NCI-H82 (cell line): ENCODE data around the gene ZBTB16.

Experiments used
- DNase-seq: peaks from one replicate; lab custom pipeline; 2025; lab: John Stamatoyannopoulos, UW

Gene ZBTB16

DNA sequence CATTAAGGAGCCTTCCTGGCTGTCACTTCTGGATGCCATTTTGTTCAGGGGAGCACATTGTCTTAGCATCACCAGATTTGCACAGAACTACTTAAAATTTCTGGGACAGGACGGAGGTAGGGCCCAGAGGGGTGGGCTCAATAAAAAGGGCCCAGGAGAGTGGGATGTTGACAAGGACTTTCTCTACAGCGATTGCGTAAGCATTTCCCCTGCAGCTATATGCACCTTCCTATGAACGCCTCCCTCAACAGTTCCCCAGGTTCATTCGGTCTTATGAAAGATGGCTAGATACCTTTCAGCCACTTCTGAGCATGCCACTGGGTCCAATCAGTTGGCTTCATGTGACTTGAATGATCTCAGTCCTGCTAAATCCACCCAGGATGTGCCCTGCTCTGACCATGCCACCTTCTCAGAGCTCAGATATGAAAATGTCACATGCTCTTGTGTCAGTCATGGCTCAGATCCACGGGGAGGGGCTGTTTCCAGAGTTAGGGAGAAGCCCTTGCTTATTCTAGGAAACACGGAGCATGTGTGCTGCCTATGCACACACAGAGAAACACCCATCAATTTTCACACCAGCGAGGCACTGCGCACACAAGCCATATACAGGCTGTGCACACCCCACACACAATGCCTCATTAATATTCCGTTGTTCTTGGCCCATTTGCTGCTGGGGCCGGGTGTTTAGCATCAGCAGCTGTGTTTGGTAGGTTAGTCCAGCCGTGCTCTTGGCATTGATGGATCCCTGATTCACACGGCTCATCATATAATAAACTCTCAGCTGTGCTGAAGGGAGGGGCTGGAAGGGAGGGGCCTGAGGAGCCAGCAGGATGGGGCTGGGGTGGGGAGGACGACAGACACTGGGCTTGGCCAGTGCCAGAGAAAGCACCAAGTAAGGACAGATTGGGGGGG lies 184.2 kb downstream of the ZBTB16 start:
- peak; percentile 98 for DNase-seq

DNA sequence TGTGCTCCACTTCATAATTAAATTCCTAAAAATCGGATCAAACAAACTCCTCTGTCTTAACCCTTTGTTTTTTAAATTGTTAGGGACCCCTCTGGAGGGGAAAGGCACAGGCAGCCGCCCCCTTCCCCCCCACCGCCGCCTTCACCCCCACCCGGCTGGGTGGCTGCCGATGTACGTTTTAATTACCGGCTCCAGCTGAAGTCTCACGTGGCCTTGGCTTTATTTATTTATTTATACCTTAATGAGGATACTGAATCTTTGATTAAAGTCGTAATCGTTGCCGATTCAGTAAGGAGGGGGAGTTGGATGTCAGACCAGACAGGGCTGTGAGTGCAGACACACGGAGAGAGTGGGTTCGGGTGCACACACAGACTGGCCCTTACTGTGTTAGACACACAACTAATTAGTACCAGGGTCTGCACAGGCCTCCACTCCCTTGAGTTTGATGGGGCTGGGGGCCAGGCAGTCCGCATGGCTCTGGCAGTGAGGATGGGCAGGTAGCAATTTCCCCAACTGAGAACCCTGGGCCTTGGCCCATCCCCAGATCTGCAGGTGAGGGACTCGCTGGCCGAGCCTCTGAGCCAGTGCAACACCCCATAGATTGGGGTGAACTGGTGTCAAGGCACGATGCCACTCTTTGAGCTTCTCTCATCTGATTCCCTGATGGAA lies 185.3 kb downstream of the ZBTB16 start:
- peak; percentile 57 for DNase-seq

DNA sequence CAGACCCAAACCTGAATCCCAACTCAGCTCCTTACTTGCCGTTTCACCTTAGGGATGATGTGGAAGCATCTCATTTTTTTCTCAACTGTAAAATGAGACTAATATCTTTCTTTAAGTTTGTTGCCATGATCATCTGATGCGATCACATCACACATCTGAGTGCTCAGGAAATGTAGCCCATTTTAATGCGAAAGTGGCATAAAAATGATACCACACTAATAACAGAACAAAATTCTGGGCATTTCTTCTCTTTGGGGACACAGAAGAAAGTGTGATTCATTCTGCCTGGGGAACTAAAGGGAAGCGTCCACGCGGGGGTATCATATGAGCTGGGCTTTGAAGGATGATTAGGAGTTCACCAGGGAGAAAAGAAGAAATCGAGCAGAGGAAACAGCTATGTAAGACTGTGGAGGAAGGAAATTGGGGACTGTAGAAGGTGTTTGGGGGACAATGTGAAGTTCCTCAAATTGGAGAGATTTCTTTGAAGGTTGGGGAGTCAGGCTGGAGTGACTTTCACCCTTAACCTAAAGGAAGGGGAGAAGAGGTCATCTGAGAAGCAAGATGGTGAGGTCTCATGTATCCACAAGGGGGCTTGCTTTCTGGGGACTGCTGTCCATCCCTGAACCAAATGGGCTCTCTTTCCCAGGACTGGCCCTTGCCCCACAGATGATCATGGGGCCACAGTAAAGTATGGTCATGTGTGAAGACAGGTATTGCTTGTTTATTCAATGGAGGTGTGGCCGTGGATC lies 187.0 kb downstream of the ZBTB16 start:
- DNase-seq: no peak

DNA sequence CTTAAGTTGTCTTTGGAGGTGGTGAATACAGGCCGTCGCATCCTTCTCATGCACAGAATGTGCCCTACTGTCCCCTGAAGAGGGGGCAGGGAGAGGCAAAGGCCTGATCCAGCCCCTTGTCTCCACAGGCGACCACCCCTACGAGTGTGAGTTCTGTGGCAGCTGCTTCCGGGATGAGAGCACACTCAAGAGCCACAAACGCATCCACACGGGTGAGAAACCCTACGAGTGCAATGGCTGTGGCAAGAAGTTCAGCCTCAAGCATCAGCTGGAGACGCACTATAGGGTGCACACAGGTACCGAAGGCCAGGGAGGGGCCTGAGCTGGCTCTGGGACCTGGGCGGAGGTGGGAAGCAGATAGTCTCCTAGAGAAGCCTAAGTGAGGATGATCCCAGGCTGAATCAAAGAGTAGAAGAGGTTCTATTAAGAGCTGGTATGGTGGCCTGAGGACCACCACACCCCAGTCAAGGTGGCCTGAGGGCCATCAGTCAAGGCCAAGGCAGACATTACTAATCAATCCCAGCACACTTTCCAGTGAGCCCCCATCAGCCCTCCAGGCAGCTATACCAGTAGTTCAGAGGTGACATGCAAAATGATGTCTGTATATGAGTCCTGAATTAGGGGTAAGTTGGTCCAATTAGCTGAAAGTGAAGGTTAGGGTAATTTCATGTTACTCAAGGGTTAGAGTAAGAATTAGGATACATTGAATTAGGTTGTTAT lies 187.7 kb downstream of the ZBTB16 start:
- DNase-seq: no peak

DNA sequence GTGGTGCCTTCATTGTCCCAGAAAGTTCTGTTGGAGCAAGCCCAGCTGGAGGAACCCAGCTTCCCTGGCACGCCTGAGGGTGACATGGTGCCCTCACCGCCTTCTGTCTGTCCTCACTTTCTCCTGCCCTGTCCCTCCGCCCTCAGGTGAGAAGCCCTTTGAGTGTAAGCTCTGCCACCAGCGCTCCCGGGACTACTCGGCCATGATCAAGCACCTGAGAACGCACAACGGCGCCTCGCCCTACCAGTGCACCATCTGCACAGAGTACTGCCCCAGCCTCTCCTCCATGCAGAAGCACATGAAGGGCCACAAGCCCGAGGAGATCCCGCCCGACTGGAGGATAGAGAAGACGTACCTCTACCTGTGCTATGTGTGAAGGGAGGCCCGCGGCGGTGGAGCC lies 190.7 kb downstream of the ZBTB16 start:
- DNase-seq: no peak

DNA sequence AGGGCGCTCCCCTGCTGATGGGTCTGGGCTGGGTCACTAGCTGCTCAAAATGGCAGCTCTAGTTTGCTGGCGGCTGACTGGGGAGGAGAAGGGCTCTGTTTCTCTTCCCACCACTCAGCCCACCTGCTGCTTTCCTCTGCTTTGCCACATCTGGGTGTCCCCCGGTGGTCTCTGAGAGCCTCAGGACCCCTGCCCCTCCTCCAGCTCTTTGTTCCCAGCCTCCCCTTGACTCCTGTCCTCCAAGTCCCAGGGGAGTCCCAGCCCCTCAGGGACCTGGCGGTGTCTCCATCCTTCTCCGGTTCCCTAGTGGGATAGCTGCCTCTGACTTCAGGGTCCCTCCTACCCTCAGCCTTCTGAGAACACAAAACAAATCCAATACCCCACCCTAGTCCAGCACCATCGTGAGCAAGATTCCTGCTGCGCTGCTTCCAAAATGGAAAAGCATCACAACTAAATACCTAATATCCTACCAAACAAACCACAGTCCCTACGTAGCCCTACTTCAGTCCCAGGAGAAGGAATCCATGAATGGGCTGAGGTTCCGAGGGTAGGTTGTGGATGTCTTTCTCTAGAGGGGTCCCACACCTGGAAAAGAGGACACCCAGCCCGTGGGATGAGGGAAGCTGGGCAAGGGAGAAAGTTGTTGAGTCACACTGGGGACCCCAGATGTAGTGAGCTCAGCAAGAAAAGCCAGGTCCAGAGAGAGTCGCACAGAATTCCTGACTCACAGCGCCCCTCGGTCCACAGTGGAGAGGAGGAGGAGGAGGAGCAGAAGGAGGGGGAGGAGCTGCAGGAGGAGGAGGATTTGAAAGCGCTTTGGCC lies 191.7 kb downstream of the ZBTB16 start:
- peak; percentile 8 for DNase-seq

DNA sequence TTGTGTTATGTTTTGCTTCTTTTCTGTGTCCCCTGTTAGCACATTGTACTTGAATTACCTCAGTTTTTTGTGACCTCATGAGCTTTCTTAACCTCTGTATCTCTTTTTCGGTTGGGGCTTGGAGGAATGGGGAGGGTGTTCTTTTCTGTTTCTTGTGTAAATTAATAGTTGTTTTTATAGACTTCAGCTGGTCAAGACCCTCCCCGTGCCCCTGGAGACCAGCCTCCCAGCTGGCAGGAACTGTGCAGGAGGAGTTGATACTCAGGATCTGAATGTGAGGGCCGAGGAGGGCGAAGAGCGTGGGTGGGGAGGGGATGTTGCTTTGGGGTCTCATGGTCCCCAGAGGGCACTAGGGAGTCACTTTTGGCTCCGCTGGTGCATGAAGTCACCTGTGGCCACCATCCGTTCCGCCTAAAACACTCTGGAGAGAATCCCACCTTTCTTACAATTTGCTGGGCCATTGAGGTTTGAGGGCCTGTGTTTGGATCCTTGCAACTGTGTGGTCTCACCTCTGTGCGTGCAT lies 192.4 kb downstream of the ZBTB16 start:
- DNase-seq: peak; percentile 36

DNA sequence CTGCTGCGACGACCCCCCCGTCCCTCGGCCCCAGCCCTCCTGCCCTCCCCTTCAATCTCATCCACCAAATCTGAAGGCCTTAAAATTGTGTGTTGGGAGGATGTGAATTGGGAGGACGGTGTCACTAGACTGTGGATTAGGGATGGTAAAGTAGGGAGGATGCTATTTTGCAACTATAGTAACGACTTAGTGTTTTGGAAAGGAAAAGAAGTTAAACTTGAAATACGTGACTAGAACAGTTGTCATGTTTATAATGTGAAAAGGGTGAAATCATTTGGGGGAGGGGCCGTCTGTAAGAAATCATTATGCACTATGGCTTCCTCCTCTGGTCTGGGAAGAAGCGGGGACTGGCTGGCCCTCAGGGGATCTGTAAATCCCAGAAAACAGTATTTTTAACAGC lies 193.3 kb downstream of the ZBTB16 start:
- DNase-seq: no peak

DNA sequence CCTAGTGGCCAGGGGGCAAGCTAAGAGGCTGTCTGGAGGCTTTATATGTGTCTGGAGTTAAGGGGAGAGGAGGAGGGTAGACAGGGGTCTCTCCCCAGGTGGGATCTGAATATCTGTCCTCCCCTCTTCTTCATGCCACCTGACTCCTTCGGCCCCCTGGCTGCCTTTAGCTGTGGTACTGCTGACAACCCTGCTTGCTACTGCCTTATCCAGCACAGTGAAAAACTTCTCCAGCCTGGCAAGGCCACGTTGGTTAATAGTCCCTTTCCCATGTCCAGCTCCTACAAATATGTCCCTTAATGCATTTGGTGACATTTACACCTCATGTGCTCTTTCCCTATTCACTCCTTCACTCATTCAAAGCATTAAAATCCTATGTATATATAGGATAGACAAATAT lies 194.3 kb downstream of the ZBTB16 start:
- no peak for DNase-seq

DNA sequence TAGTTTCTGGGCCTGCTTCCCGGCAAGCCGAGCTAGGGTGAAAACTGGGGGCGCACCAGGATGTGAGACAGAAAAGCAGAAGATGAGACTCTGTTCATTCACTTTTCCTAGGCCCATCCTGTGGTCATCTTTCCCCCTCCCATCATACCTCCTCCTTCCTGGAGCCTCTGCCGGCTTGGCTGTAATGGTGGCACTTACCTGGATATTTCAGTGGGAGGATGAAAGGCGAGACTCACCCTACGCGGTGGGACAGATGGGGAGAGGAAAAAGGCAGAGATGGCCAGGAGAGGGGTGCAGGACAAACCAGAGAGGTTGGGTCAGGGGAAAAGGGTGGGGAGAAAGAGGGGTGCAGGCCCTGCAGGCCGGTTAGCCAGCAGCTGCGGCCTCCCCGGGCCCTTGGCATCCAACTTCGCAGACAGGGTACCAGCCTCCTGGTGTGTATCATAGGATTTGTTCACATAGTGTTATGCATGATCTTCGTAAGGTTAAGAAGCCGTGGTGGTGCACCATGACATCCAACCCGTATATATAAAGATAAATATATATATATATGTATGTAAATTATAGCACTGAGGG lies 195.1 kb downstream of the ZBTB16 start:
- no peak for DNase-seq

DNA sequence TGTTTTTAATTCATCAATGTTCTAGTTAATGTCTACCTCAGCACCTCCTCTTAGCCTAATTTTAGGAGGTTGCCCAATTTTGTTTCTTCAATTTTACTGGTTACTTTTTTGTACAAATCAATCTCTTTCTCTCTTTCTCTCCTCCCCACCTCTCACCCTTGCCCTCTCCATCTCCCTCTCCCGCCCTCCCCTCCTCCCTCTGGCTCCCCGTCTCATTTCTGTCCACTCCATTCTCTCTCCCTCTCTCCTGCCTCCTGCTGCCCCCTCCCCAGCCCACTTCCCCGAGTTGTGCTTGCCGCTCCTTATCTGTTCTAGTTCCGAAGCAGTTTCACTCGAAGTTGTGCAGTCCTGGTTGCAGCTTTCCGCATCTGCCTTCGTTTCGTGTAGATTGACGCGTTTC lies 195.8 kb downstream of the ZBTB16 start:
- no peak for DNase-seq

DNA sequence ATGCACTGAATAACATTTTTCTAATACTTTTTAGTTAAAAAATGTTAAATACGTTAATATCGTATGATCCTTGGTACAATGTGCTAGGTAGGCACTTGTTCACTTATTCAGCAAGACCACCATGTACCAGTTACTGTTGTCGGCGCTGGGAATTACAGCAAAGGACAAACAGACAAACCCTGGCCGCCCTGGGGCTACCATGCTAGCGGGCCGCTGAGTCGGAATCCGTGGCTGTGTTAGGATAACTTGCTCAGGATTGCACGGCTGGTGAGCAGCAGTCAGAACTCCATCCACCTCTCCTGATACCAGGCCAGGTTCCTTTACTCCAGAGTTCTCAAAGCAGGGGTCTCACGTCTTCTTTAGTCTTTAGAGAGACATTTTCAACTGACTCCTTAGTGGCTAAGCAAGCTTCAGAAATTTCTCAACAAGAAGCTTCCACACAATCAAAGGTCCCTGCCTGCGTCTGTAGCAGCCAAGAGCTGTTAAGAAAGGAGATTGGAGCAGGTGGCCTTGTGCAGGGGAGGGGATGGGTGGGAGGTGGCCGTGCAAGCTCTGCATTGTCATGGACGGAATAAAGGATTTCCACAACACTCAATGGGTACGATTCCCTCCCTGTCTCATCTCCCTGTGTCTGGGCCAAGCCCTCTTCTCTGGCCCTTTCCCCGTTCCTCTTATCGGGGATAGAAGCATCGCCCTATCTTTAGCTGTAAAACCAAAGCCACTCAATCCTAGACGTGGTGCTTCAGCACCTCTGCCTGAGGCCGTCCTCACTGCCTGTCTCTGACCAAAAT lies 196.9 kb downstream of the ZBTB16 start:
- DNase-seq: peak; percentile 76

DNA sequence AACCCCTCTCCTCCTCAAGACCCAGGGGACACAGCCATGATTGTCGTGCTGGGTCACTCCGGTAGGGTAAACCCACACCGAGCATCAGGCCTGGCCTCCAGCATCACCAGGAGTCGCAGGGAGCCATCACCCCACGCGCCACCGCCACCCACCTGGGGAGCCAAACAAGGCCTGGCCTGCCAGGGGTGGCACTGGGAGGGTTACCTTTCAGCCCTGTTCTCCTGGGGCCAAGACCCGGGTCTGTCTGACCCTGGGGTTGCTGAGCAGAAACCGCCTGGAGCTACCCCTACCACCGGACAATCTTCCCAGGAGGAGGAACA lies 197.4 kb downstream of the ZBTB16 start:
- DNase-seq: peak; percentile 29

DNA sequence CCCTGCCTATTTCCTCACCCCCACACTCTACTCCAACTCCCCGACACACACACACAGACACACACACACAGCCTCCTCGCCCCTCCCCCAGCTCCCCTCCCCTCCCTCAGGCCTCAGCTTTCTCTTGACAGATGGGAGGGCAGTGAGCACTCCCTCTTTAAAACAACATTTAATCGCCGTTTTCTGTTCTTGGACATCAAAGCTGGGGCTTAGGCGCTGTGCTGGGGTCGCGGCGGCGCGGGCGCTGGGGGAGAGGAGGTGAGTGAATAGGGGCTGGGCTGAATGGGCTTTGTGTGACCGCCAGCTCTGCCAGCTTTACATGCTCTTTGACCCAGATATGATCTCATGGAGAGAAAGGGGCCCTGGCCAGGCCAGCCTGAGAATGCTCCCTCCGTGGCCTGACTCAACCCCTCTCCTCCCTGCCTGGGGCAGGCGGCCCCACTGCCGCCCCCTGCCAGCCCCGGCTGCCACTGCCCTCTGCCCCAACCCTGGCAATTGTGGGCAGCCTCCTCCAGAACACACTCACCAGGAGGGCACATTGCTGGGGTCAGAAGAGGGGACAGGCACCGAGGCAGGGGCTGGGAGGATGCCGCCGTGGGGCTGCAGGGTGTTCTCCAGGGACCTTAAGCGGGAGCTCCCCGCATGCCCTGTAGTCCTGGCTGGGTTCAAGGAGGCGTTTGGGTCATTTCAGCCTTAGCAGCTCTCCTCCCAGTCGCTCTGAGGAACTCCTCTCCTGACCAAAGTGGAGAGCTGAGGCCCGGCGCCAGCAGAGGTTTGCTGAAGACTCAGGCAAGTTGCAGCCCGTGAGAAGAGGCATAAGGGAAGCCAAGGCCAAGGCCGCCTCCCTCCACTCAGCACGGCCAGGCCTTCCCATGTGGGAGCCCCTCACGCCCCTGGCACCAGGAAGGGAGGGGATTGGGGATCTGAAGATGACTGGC lies 198.4 kb downstream of the ZBTB16 start:
- DNase-seq: peak; percentile 85

DNA sequence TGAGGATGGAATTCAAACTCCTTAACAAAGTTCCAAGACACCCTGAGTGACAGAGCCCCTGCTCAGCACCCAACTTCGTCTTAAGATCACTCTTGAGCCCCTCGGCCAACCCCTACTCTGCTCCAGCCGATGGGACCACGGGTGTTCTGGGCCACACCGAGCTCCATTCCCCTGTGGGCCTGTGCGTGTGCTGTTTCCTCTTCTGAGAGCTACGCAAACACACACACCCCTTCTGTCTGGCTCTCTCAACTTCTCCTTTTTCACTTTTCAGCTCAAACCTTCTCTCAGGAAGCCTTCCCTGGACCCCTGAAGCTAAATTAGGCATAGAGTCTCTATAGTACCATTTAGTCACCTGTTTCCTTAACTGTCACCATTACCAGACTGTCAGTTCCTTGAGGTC lies 199.2 kb downstream of the ZBTB16 start:
- DNase-seq: no peak

DNA sequence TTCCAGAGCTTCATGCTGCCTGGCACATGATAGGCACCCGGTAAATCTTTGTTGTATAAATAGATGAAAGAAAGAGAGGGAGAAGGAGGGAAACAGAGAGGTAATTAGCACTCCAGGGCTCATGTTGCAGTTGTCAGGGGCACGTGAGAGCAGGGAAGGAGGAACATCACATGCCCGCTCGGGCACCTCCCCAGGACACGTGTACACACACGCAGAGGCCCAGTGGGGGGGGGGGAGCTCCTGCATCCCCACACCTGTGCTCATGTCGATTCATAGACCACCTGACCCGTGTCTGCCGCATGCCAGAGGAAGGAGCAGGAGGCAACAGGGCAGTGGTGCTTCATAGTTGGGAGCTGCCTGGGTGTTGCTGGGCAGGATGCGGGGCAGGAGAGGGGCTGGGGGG lies 199.6 kb downstream of the ZBTB16 start:
- peak; percentile 40 for DNase-seq

DNA sequence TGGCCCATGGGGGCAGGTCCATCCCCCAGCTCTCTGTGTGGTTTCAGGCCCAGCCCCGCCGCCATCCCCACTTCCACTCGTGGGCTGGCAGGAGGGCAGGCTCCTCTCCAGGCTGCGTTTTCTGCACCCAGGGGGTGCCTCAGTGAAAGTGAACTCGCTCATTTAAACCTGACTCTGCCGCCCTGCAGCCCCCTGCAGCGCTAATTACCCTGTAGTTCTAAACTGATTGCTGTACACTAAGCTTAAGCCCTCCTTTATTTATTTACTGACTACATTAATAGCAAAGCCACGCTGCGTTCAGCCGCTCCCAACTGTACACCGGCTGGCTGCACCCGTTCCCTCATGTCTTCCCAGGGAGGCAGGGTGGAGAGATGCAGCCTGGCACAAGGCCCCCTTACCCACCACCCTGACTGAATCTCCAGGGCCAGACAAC lies 200.1 kb downstream of the ZBTB16 start:
- DNase-seq: peak; percentile 87

DNA sequence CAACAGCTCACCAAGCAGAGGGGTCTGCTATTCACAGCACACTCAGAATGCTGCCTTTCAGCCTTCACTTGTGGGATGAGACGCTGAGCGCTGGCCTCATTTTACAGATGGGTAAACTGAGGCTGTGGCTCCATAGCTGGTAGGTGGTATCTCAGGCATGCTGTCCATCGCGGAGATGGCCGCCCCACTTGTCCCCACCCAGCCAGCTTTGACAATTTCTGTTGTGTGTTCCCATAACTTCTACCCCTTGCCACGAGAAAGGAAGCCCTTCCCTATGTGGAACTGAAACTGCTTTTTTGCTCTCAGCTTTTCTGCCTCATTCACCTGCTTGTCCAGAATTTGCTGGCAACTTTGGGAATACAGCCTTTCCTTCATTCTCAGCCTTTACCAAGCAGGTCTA lies 200.6 kb downstream of the ZBTB16 start:
- no peak for DNase-seq

DNA sequence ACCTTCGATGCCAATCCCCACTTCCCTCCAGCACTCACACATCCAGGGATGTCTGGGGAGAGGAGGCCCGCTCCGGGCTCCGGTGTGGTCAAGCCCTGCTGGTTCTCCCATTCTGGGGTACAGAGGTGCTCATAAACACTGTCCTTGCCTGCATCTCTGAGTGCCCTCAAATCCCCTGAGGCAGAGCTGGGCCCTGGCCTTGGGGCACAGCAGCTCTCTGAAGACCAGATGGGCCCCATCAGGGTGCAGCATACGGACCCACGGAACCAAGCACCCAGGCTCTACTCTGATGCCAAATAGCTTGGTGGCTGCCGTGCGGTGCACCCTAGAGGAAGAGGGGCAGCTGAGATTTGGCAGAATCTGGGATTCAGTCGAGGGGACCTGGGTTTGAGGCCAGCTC lies 201.0 kb downstream of the ZBTB16 start:
- peak; percentile 39 for DNase-seq
